SK-N-SH treated with all-trans-retinoic acid at 6 μM for 48 hours (cell line): ENCODE measurements around the gene TPCN1.

Source experiments
- ATAC-seq: fragments of 200-7000 bp; cut with Tn5 transposase; 3 replicates; pipeline ENCODE4 v1.9.1; 2020; ENCODE audit warnings: mild to moderate bottlenecking, moderate library complexity
- ARNTL ChIP-seq: fragments of 450-650 bp; formaldehyde crosslinking; IDR thresholded peaks from 2 replicates; pipeline ENCODE4 v1.5.0; 2020; ENCODE audit warnings: low read depth, mild to moderate bottlenecking, moderate library complexity, borderline replicate concordance
- BACH2 ChIP-seq: fragments of 250-450 bp; sonication (Bioruptor Pico); IDR thresholded peaks from 2 replicates; pipeline ENCODE4 v1.9.0; 2021; ENCODE audit warnings: mild to moderate bottlenecking, borderline replicate concordance
- CSDC2 ChIP-seq: fragments of 250-450 bp; sonication (Bioruptor Pico); IDR thresholded peaks from 2 replicates; pipeline ENCODE4 v1.5.0; 2020; ENCODE audit warnings: mild to moderate bottlenecking, moderate library complexity
- CSRNP3 ChIP-seq: fragments of 250-450 bp; sonication (Bioruptor Pico); IDR thresholded peaks from 2 replicates; pipeline ENCODE4 v1.5.1; 2021; ENCODE audit warnings: mild to moderate bottlenecking, moderate library complexity
- ESRRG ChIP-seq: fragments of 250-450 bp; sonication (Bioruptor Pico); IDR thresholded peaks from 2 replicates; pipeline ENCODE4 v1.6.1; 2021; ENCODE audit warnings: mild to moderate bottlenecking
- GLIS3 ChIP-seq: fragments of 250-450 bp; sonication (Bioruptor Pico); IDR thresholded peaks from 2 replicates; pipeline ENCODE4 v1.5.0; 2020; ENCODE audit warnings: mild to moderate bottlenecking, moderate library complexity
- ISL1 ChIP-seq: fragments of 250-450 bp; sonication (Bioruptor Pico); IDR thresholded peaks from 2 replicates; pipeline ENCODE4 v2.1.2; 2022; ENCODE audit warnings: mild to moderate bottlenecking, moderate library complexity
- OSR1 ChIP-seq: fragments of 250-450 bp; sonication (Bioruptor Pico); IDR thresholded peaks from 2 replicates; pipeline ENCODE4 v1.8.0; 2022; ENCODE audit warnings: moderate library complexity, mild to moderate bottlenecking, inconsistent platforms
- PATZ1 ChIP-seq: fragments of 250-450 bp; sonication (Bioruptor Pico); IDR thresholded peaks from 2 replicates; pipeline ENCODE4 v1.8.0; 2020; ENCODE audit warnings: mild to moderate bottlenecking, moderate library complexity, borderline replicate concordance
- POU6F1 ChIP-seq: fragments of 250-450 bp; sonication (Bioruptor Pico); IDR thresholded peaks from 2 replicates; pipeline ENCODE4 v1.8.0; 2021; ENCODE audit warnings: low read depth, mild to moderate bottlenecking, moderate library complexity, borderline replicate concordance
- PPARA ChIP-seq: fragments of 250-450 bp; sonication (Bioruptor Pico); IDR thresholded peaks from 2 replicates; pipeline ENCODE4 v1.5.0; 2020; ENCODE audit warnings: mild to moderate bottlenecking, borderline replicate concordance
- RARB ChIP-seq: fragments of 250-450 bp; sonication (Bioruptor Pico); IDR thresholded peaks from 2 replicates; pipeline ENCODE4 v1.8.0; 2021; ENCODE audit warnings: mild to moderate bottlenecking, moderate library complexity
- TCF4 ChIP-seq: fragments of 250-450 bp; sonication (Bioruptor Pico); IDR thresholded peaks from 2 replicates; pipeline ENCODE4 v1.8.0; 2021; ENCODE audit warnings: mild to moderate bottlenecking, moderate library complexity, borderline replicate concordance
- TOX ChIP-seq: fragments of 250-450 bp; sonication (Bioruptor Pico); IDR thresholded peaks from 2 replicates; pipeline ENCODE4 v1.8.0; 2021; ENCODE audit warnings: mild to moderate bottlenecking, moderate library complexity, borderline replicate concordance
- TSHZ2 ChIP-seq: fragments of 250-450 bp; sonication (Bioruptor Pico); IDR thresholded peaks from 2 replicates; pipeline ENCODE4 v1.5.0; 2020; ENCODE audit warnings: mild to moderate bottlenecking, moderate library complexity
- ZC3H10 ChIP-seq: fragments of 250-450 bp; sonication (Bioruptor Pico); IDR thresholded peaks from 2 replicates; pipeline ENCODE4 v1.5.1; 2021; ENCODE audit warnings: mild to moderate bottlenecking, moderate library complexity
- ZFP3 ChIP-seq: fragments of 250-450 bp; sonication (Bioruptor Pico); IDR thresholded peaks from 2 replicates; pipeline ENCODE4 v1.5.0; 2020; ENCODE audit warnings: mild to moderate bottlenecking, moderate library complexity
- ZFP30 ChIP-seq: fragments of 450-650 bp; formaldehyde crosslinking; IDR thresholded peaks from 2 replicates; pipeline ENCODE4 v1.5.0; 2022; ENCODE audit warnings: mild to moderate bottlenecking, moderate library complexity
- ZNF565 ChIP-seq: fragments of 450-650 bp; formaldehyde crosslinking; conservative IDR thresholded peaks from 2 replicates; pipeline ENCODE4 v1.5.0; 2020; ENCODE audit warnings: low read depth, mild to moderate bottlenecking, moderate library complexity
- ZNF70 ChIP-seq: fragments of 450-650 bp; formaldehyde crosslinking; IDR thresholded peaks from 2 replicates; pipeline ENCODE4 v1.5.0; 2020; ENCODE audit warnings: mild to moderate bottlenecking, moderate library complexity

TPCN1 gene

GRCh38 chr12:113302466-113302865 lies 81.2 kb downstream of the TPCN1 start:
- ATAC-seq: no peak
- TF ChIP-seq RARB (CRISPR knock-in tag) (no peak), ISL1 (CRISPR knock-in tag) (no peak), PPARA (no peak), ZFP30 (CRISPR knock-in tag) (no peak), TSHZ2 (no peak), GLIS3 (CRISPR knock-in tag) (no peak), ESRRG (no peak), POU6F1 (CRISPR knock-in tag) (no peak), ZFP3 (no peak), PATZ1 (CRISPR knock-in tag) (no peak), CSRNP3 (CRISPR knock-in tag) (no peak), BACH2 (no peak), TOX (CRISPR knock-in tag) (no peak), OSR1 (CRISPR knock-in tag) (no peak), ZNF70 (CRISPR knock-in tag) (no peak), CSDC2 (no peak), ZNF565 (CRISPR knock-in tag) (no peak)

GRCh38 chr12:113302886-113303640 lies 81.8 kb downstream of the TPCN1 start:
- TF ChIP-seq ZC3H10 (CRISPR knock-in tag): no peak
- no peak for ATAC-seq

GRCh38 chr12:113305281-113305856 lies 84.1 kb downstream of the TPCN1 start:
- TF ChIP-seq POU6F1 (CRISPR knock-in tag) (no peak), CSRNP3 (CRISPR knock-in tag) (no peak), BACH2 (no peak), ZFP30 (CRISPR knock-in tag) (no peak), ARNTL (CRISPR knock-in tag) (no peak), ZNF70 (CRISPR knock-in tag) (no peak), TCF4 (CRISPR knock-in tag) (no peak), PATZ1 (CRISPR knock-in tag) (no peak)
- ATAC-seq: no peak
